ENCODE measurements around the gene SMPD1.
A peak's percentile ranks its signal among the peaks of the same experiment; 100 is the strongest.

SMPD1 gene

DNA sequence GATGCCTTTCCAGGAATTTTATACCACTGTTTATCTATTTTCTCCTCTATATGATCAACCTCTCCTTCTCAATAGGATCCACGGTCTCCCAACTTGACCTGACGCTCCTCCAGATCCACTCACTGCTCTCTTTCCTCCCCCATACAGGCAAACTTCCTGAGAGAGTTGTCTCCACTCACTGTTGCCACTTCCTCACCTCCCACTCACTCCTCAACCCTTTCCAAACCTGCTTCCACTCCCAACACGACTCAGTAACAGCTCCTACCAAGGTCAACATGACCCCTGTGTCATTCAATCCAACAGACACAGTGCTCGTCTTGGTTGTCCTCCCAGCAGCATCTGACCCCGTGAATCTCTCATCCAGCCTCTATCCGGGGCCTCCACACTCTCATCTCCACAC lies 25.5 kb downstream of the SMPD1 start:
- no peak for DNase-seq (ENCODE audit: low read depth)

DNA sequence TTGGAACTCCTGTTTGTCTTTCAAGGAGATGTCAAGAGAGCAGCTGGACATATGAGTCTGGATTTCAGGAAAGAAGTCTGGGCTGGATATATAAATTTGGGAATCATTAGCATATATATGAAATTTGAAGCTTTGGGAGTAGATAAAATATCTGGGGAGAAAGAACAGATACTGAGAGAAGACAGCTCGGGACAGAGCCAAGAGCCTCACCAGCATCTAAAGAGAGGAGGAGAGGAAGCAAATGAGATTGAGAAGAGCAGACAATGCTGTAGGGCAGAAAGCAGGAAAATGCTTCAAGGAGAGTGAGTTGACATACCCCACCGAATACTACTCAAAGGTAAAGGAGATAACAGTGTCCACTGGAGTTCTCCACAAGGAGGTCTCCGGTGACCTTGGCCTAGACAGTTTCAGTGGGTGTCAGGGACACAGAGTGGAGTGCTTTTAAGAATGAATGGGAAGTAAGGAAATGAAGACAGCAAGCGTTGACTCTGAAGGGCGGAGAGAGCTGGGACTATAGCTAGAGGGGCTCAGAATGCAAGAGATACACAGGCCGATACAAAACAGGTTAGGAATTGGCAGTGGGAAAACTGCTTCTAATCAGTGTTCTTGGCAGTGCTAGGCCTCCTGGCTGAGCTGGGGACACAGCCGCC lies 27.8 kb downstream of the SMPD1 start:
- no peak for DNase-seq (ENCODE audit: low read depth)

DNA sequence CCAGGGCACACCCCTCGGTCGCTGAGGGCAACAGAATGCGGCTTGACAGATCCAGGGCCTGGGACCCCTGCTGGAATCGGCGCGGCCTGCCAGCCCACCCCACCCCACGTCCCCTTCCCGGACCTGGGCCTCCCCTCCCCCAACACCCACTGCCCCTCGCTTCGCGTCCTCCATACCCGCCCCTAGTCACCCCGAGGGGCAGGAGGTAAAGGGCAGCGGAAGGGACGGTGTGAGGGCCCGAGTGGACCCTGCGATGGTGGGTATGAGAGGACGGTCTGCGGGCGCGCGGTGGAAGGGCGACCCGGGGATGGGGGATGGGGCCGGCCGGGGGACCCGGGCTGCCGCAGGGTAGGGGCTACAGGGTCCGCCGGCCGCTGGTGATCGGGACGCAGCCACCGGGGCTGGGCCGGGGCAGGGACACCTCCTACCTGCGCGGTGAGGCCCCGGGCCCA lies 28.3 kb downstream of the SMPD1 start:
- DNase-seq (ENCODE audit: low read depth): no peak

DNA sequence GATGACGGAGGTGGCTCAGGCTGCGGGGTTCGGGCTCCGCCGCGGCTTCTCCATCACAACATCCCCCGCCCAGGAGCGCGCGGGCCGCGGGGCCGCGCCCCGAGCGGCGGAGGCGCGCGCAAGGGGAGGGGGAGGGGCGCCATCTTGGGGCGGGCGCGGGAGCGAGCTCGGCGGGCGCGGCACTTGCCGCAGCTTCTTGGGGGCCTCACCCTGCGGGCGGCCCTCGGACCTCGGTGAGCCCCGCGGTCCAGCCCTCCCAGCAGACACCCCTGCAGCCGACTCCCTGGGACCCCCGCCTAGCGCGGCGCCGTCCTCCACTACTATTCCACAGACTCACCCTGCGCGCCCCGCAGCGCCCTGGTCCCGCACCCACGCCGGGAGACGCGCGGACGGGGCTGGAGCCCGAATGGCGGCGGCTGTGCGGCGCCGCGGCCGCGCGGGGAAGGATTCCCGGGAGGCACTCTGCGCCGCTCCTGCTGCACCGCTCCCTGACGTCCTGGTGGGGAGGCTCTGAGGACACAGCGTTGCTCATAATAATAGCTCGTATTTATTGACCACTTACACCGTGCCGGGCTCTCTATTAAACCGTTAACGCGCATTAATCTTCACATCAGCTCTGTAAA lies 28.8 kb downstream of the SMPD1 start, which contains the start of gene APBB1:
Gene APBB1, minus strand, starts transcription at position 86 of the 623 bp plus-strand sequence. CDS start 7,747 bp downstream, outside the sequence.
- DNase-seq (ENCODE audit: low read depth): no peak

DNA sequence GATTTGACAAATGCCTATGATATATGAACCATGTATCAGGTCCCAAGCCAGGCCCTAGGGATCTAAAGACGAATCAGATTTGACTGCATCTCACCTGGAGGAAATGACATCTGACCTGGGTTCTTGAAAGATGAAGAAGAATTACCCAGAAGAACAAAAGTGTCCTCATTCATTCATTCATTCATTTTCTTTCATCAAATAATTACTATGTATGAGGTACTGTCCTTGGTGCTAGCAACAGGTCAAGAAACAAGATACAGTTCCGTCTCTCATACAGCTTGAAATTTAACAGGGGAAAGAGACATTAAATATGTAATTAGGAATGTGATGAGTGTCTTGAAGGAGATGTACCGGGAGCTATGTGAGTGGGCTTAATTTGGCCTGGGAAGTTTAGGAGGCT lies 30.4 kb downstream of the SMPD1 start:
- no peak for DNase-seq (ENCODE audit: low read depth)

DNA sequence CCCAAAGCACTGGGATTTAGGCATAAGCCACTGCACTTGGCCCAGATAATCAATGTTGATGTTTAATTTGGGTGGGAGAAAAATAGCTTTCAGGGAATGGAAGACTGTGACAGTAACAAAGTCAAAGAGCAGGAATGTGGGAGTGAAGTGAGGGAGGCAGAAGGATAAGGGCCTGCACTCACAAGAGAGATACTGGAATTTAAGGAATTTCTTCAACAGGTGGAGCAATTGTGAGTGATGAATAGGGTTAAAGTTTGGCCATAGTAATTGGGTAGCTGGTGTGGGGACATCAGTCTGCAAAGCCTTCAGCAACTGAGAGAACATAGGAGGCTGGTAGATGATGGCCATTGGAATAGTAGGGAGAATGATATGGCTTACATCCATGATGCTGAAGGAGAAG lies 37.2 kb downstream of the SMPD1 start:
- DNase-seq (ENCODE audit: low read depth): no peak

DNA sequence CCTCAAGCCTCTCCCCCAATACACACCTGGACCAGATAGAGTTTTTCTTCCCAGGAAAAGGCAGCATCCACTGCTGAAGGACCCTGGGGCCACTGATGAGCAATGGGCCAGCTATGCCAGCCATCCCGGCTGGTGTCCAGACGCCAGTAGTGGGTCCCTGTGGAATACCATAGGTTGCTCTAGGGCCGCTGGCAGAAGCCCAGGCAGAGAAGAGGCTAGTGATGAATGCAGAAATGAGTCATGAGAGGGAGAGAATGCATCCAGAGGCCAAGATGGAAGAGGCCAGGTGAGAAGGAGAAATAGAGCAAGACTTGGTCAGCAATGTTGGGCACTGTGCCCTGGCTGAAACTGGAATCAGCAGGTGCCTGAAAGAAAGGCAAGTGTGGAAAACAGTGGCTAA lies 41.6 kb downstream of the SMPD1 start:
- DNase-seq (ENCODE audit: low read depth): peak; percentile 46

DNA sequence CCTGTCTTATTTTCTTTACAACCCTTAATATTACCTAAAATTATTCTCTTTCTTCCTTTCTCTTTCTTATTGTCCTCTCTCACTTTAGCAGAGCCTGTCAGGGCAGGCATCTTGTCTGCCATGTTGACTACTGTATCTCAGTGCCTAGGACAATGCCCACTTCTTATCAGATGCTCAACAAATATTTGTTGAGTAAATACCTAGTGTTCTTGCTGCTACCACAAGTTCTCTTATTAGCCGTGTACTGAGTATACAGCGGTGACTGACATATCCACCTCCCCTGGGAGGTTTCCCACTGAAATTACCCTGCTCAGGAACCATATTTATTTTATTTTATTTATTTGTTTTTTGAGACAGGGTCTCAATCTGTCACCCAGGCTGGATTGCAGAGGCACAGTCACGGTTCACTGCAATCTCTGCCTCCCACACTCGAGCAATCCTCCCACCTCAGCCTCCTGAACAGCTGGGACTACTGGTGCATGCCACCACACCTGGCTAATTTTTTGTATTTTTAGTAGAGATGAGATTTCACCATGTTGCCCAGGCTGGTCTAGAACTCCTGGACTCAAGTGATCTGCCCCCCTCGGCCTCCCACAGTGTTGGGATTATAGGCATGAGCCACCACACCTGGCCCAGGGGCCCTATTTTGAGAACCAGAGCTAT lies 43.9 kb downstream of the SMPD1 start:
- no peak for DNase-seq (ENCODE audit: low read depth)

DNA sequence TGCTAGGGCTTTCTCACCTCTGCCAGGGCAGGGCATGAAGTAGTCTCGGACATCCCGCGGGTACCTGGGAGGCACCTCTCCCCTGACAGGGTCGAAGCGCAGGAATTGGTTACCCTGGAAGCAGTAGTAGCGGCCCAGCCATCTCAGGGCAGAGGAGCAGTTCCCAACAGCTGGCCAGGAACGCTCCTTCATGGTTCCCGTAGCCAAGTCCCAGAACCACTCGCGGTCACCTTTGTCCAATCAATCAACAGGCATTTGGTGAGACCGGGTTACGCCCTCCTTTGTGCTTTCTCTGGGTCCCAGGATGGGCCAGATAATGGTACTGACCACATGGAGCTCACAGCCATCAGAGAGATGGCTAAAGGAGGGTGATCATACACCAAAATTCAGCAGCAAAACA lies 47.1 kb downstream of the SMPD1 start:
- DNase-seq (ENCODE audit: low read depth): no peak

DNA sequence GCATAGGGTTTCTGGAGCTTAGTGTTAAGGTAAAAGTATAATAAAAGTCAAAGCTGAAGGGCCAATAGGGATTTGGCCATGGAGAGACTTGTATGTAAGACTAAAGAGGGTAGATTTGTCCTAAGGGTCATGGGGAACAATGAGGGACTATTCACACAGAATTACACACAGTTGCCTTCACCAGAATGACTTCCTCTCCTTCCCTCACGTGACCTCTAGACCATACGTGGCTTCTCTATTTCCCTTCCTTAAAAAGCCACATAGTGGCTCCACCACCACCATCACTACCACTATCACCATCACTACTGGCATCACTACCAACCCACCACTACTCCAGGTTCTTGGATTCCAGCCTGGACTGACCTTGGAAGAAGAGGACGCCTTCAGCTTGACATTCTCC lies 47.7 kb downstream of the SMPD1 start:
- DNase-seq (ENCODE audit: low read depth): no peak

DNA sequence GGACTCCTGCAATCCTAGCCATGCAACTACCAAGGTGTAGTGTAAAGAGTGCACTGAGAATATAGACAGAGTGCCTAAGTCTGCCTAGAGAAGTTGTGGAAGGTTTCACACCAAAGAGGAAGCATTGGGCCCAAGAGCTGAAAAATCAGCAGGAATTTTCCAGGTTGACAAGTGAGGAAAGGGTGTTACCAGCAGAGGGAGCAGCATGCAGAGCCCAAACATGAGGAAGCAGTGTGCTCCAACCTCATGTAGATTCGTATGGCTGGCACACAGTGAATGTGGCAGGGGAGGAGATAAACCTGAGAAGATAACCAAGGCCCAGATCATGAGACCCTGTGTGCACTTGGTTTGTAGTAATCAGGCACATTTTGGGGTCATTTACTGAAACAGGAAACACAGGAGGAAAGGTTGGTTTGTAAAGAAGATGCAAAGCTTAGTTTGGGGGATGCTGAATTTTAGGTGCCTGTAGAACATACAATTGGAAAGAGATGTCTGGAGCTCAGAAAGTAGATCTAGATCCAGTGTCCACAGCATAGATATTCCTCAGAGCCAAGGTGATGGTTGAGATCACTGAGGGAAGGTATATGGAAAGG lies 48.8 kb downstream of the SMPD1 start:
- peak; percentile 38 for DNase-seq (ENCODE audit: low read depth)

DNA sequence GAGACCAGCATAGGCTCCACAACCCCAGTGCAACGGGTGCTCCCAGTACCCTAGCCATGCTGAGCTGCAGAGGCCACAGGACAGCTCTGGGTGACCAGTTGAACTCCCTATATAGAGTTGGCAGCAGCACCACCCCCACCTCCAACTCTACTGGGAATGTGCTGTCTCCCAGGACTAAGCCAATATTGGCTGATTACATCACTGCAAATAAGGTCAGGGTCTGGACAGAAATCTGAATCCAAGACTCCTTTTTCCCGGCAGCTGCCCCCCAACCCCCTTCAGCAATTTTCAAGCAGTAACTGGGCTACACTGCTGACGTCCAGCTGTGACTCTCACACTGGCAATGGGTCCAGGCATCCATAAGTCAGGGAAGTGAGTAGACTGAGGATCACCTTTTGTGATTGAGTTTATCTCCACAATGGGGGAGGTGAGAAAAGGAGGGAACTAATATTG lies 50.7 kb downstream of the SMPD1 start, which contains the start of gene HPX:
Gene HPX, minus strand, starts transcription at position 82 of the 453 bp plus-strand sequence. Its CDS starts 24 bp downstream, at position 58.
- DNase-seq (ENCODE audit: low read depth): no peak

DNA sequence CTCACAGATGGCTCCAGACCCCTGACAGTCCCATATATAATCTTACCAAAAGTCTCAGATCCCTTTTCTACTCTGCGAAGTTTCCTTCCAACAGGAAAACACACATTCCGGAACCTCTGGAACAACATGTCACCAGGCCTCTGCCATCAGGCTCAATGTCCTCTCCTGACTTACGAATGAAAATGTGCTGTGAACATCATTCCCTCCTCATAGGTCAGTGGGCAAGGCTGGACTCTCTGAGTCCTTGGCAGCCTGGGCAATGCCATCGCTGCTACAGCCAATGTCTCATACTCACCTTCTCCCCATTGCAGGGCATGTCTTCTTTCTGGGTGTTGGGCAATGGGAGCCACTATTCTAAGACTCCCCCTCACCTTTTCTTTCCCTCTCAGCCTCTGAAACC lies 52.2 kb downstream of the SMPD1 start:
- no peak for DNase-seq (ENCODE audit: low read depth)

DNA sequence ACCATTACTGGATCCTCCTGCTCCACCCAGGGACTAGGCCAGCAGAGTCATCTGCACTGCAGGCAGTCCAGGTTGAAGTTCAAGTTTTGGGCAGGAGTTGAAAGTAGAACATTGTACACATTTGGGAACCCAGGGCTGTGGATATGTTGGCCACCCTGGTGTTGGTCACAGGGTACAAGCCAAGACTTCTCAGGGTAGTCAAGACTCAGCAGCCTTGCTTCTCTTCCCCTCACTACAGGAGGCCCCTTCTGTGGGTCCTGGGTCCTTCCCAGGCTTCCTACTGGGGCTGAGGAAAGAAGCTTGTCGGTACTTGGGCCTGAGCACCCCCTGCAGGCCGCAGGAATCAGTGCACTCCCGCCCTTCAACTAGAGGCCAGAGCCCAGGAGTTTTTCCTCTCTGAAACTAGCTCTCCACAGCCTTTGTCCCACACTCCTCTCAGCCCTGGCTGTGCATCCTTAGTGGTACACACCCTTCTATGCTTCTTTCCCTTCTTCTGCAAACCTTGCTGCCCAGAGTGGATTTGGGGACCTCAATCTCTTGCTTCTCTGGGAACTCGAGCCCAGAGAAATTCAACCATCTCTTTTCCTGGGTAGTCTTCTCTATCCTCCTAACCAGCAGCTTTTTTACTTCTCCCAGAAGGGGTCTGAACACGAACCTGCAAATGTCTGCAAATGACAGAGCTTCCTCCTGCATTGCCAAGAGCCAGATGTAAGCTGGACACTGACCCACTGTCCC lies 53.2 kb downstream of the SMPD1 start:
- no peak for DNase-seq (ENCODE audit: low read depth)

All from fibroblast of the conjunctiva (primary cell).